Ureter (tissue), 1 donor: ENCODE data around the gene COQ9. TPM values are rescaled to one million over a fixed set of nuclear protein-coding genes. Genes with fewer than 3 reads are reported as not detected.

Experiments used
- DNase-seq: peaks from one replicate; pipeline ENCODE4 v3.0.0-alpha.2; 2020; ENCODE audit warnings: low spot score
- total RNA-seq: library from RNA; stranded (reverse); gene quantifications from one replicate; pipeline ENCODE4 v1.2.4, GENCODE V29; 2023
- donor health status: DM: yes; HTN: yes; CAD: no.

The COQ9 gene
- total RNA-seq, 1 donor from 2014 or later = 66.6 TPM

GRCh38 chr16:57472665-57473060, 25.4 kb downstream of the COQ9 start:
- DNase-seq = no peak

- DNase-seq = no peak
These were observed 26.0 kb downstream of the COQ9 start for GRCh38 chr16:57473176-57473840.

- peak; percentile 34 for DNase-seq
These were observed 26.6 kb downstream of the COQ9 start for GRCh38 chr16:57473906-57474305.

GRCh38 chr16:57474671-57475661, 27.7 kb downstream of the COQ9 start:
- peak; percentile 18 for DNase-seq

- no peak for DNase-seq
These were observed 28.5 kb downstream of the COQ9 start for GRCh38 chr16:57475711-57476339.

- no peak for DNase-seq
These were observed 29.5 kb downstream of the COQ9 start for GRCh38 chr16:57476546-57477410.

- no peak for DNase-seq
These were observed 30.4 kb downstream of the COQ9 start for GRCh38 chr16:57477531-57478202.

GRCh38 chr16:57478396-57479204, 31.3 kb downstream of the COQ9 start:
- DNase-seq = no peak

- no peak for DNase-seq
These were observed 32.1 kb downstream of the COQ9 start for GRCh38 chr16:57479205-57479975.

GRCh38 chr16:57479976-57480753, 32.9 kb downstream of the COQ9 start:
- no peak for DNase-seq

- DNase-seq = no peak
These were observed 33.5 kb downstream of the COQ9 start for GRCh38 chr16:57480754-57481230.

GRCh38 chr16:57481421-57481820, 34.1 kb downstream of the COQ9 start:
- DNase-seq = no peak

- DNase-seq = no peak
These were observed 35.7 kb downstream of the COQ9 start for GRCh38 chr16:57482845-57483545.

- DNase-seq = no peak
These were observed 36.6 kb downstream of the COQ9 start for GRCh38 chr16:57483725-57484514.

- no peak for DNase-seq
These were observed 37.3 kb downstream of the COQ9 start for GRCh38 chr16:57484515-57485005.

- no peak for DNase-seq
These were observed 38.0 kb downstream of the COQ9 start for GRCh38 chr16:57485091-57485915.
